ENCODE data around the gene PPP1R9B. TPM values are rescaled to one million over a fixed set of nuclear protein-coding genes. Genes with fewer than 3 reads are reported as not detected.

Gene PPP1R9B
- total RNA-seq, 1 donor from 2014 or later: 176 TPM

DNA sequence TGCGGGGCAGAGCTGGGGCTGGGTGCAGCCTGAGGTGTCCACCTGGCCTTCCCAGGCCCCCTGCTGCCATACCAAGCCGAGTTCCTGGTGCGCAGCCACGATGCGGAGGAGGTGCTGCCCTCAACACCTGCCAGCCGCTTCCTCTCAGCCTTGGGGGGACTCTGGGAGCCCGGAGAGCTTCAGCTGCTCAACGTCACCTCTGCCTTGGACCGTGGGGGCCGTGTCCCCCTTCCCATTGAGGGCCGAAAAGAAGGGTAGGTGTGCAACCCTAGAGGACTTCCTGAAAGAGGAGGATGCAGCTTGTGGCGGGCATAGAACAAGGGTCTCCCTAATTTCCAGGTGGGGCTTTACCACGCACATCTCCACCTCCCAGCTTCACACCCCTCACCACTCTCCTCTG lies 17.8 kb upstream of the PPP1R9B start:
- H3K4me3 Mint-ChIP-seq (ENCODE audit: unreplicated experiment): no peak overlapping the region
- H3K27me3 Mint-ChIP-seq (ENCODE audit: unreplicated experiment): no peaks in the 10 kb centered on the region
- TF ChIP-seq CTCF (IDR thresholded peaks at IDR 0.05): no peak
- H3K36me3 Mint-ChIP-seq (ENCODE audit: unreplicated experiment): peaks cover 3% of the 10 kb centered on the region
- no peak for DNase-seq (ENCODE audit: extremely low spot score, unreplicated experiment)
- H3K9me3 Mint-ChIP-seq (ENCODE audit: unreplicated experiment): no peaks in the 10 kb centered on the region
- H3K4me1 Mint-ChIP-seq (ENCODE audit: unreplicated experiment): peaks cover 56% of the 10 kb centered on the region
- peak overlapping the region; percentile 86 for H3K27ac Mint-ChIP-seq (ENCODE audit: unreplicated experiment)

DNA sequence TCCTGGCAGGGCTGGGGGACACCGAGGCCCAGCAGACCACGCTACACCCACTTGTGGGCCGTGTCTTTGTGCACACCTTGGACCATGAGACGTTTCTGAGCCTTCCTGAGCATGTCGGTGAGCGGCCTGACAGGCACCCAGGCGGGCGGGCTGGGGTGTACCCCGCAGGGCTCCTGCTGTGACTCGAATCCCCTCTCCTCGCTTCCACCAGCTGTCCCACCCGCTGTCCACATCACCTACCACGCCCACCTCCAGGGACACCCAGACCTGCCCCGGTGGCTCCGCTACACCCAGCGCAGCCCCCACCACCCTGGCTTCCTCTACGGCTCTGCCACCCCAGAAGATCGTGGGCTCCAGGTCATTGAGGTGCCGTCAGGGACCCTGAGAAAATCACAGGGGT lies 16.9 kb upstream of the PPP1R9B start:
- Mint-ChIP-seq H3K4me3 (ENCODE audit: unreplicated experiment) (no peak overlapping the region), H3K27ac (ENCODE audit: unreplicated experiment) (no peak overlapping the region), H3K9me3 (ENCODE audit: unreplicated experiment) (no peaks in the 10 kb centered on the region), H3K36me3 (ENCODE audit: unreplicated experiment) (peaks cover 3% of the 10 kb centered on the region), H3K27me3 (ENCODE audit: unreplicated experiment) (no peaks in the 10 kb centered on the region), H3K4me1 (ENCODE audit: unreplicated experiment) (peaks cover 47% of the 10 kb centered on the region)
- no peak for TF ChIP-seq CTCF (IDR thresholded peaks at IDR 0.05)
- no peak for DNase-seq (ENCODE audit: extremely low spot score, unreplicated experiment)

GRCh38 chr17:50166518-50167181 lies 16.2 kb upstream of the PPP1R9B start:
- Mint-ChIP-seq H3K27ac (ENCODE audit: unreplicated experiment) (peak overlapping the region; percentile 41), H3K9me3 (ENCODE audit: unreplicated experiment) (no peaks in the 10 kb centered on the region), H3K36me3 (ENCODE audit: unreplicated experiment) (peaks cover 3% of the 10 kb centered on the region), H3K27me3 (ENCODE audit: unreplicated experiment) (no peaks in the 10 kb centered on the region), H3K4me3 (ENCODE audit: unreplicated experiment) (no peak overlapping the region), H3K4me1 (ENCODE audit: unreplicated experiment) (peaks cover 43% of the 10 kb centered on the region)
- no peak for DNase-seq (ENCODE audit: extremely low spot score, unreplicated experiment)
- no peak for TF ChIP-seq CTCF (IDR thresholded peaks at IDR 0.05)

GRCh38 chr17:50165867-50166517 lies 15.5 kb upstream of the PPP1R9B start, which contains the start of gene SGCA:
SGCA (plus strand) TSS chr17:50166005; CDS start chr17:50166041, 36 bp downstream.
- no peaks in the 10 kb centered on the region for H3K27me3 Mint-ChIP-seq (ENCODE audit: unreplicated experiment)
- H3K4me3 Mint-ChIP-seq (ENCODE audit: unreplicated experiment): no peak within 1 kb of the TSS

More at GRCh38 chr17:50165867-50166517, 15.5 kb upstream of the PPP1R9B start, which contains the start of gene SGCA:
- H3K36me3 Mint-ChIP-seq (ENCODE audit: unreplicated experiment): peaks cover under 1% of the 10 kb centered on the region
- peak within 1 kb of the TSS; percentile 67 for H3K27ac Mint-ChIP-seq (ENCODE audit: unreplicated experiment)
- H3K4me1 Mint-ChIP-seq (ENCODE audit: unreplicated experiment): peaks cover 42% of the 10 kb centered on the region
- DNase-seq (ENCODE audit: extremely low spot score, unreplicated experiment): no peak
- no peak for TF ChIP-seq CTCF (IDR thresholded peaks at IDR 0.05)
- no peaks in the 10 kb centered on the region for H3K9me3 Mint-ChIP-seq (ENCODE audit: unreplicated experiment)

Data from osteocyte (in vitro differentiated cells).